ENCODE data around the gene DLG1.
"Not testable (repeated sequence)": the region's sequence is repeated elsewhere in the genome, so short reads cannot be mapped to it uniquely, and the experiment has no call there.

Gene DLG1

DNA sequence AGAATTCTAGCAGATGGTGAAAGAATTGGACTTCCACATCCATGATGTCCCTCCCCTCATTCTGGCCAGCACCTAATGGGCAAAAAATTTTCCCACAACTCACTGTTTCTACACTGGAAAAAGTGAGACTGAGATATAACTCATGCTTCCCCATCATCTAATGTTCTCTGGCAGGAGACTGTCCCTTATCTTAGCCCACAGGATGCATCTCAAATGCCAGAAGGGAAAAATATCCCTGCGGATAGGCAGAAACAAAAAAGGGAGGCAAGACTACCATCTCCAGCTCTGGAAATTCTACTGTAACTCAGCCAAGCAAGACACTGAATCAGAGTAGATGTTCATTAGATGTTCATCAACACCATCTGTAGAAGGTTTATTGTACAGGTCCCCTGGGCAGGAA lies 58.6 kb downstream of the DLG1 start:
- no peak for DNase-seq

DNA sequence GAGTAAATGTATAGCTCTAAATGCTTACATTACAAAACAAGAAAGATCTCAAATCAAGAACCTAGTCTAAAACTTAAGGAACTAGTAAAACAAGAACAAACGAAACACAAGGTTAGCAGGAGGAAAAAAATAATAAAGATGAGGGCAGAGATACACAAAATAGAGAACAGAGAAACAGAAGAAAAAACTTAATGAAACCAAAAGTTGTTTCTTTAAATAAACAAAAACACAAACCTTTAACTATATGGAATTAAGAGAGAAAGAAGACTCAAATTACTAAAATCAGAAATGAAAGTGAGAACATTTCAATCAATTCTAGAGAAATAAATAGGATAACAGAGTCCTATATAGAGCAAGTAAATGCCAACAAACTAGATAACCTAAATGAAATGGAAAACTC lies 59.6 kb downstream of the DLG1 start:
- no peak for DNase-seq

- no peak for DNase-seq
Observed at GRCh38 chr3:197237897-197238296, 60.5 kb downstream of the DLG1 start.

DNA sequence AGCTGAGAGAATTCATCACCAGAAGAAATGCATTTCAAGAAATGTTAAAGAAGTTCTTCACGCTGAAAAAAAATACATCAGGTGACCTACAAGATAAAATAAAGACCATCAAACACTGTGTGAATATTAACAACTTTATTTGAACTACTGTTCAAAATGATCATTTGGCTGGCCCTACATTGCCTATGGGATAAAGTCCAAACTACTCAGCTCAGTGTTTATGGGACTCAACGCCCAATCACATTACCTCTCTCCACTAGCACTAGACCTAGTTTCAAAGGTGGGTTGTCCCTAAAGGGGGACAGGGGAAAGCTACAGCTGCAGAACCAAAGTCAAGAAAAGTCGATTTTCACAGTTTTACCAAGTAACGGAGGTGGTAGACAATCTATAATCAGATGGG lies 62.0 kb downstream of the DLG1 start:
- no peak for DNase-seq

DNA sequence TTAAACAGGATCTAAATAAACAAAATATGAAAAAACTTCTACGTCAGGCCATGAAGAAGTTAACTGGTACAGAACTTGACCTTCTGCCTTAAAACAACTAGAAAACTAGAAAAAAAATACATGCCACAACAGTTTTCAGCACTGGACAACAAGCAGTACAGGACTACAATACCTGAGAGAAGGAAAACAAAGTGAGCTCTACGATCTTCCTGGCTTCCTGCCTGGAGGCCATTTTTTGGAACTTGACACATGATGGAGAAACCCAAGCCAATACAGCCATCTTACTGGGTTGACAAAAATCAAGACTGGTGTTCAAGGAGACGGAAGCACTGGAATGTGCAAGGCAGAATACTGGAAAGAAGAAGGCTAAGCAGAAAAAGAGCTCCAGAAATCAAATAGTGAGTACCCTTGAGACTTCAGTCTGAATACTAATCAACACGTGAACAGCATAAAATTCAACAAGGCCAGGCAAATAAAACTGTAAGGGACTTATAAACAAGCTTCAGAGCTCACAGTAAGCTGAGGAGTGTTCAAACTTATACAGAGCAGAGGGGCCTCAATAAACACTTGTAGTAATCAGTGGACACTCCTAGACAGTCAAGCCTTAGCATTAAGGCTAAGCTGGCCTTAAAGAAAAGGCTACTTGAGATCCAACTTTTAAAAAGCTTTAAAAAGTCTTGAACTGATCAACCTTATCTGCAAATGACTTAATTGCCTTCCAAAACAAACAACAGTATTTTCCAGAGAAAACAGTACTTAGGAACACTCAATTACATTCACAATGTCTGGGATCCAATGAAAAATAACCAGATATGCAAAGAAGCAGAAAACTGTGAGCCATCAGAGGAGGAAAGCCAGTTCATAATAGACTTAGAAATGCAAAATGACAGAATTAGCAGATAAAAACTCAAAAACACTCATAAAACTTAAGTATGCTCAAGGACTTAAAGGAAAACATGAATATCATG lies 63.2 kb downstream of the DLG1 start:
- no peak for DNase-seq

GRCh38 chr3:197231321-197231720 lies 67.1 kb downstream of the DLG1 start:
- no peak for DNase-seq

GRCh38 chr3:197229836-197230235 lies 68.6 kb downstream of the DLG1 start:
- no peak for DNase-seq

DNA sequence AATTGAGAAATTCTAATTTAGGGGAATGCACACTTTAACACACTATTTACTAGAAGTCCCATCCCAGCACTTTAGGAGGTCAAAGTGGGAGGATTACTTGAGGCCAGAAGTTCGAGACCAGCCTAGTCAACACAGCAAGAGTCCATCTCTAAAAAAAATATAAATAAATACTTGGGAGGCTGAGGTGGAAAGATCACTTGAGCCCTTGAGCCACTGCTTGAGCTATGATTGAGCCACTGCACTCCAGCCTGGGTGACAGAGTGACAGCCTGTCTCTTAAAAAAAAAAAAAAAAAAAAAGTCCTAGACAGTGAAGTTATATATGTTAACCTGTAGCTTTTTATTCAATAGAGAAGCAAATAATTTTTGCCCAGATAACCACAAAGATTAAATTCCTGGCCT lies 69.2 kb downstream of the DLG1 start:
- DNase-seq = no peak

DNA sequence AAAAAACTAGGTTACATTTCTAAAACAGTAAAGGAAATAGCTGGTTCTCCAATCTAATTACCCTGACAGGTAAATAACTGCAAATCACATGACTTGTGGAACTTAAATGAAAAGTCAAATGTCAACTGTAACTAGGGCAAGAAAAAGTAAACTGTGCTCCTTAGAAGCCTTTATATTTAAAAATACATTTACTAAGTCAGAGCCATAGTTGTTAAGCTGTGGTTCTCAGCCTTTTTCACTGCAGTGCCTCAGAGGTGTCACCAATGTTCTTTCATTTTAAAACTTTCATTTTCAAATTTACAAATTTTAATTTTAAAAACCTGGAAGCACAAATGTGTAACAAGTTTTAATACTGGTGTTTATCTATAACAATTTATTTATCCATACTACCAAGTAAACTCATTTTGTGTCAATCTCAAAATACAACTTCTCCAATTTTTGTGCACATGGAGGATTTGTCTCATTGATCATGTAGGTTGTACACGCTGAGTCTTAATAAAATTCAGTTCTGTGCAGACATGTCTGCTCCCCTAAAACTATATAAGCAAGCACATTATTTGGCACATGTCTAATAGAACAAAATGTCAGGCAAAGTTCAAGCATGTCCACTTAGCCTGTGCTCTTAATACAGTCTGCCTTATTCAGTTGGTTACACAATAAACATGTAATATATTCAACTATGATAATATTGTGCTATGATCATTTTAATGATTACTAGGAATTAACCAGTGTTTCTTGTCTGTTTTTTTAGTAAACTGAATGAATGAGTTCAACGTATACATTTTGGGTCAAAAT lies 70.4 kb downstream of the DLG1 start:
- DNase-seq = no peak

DNA sequence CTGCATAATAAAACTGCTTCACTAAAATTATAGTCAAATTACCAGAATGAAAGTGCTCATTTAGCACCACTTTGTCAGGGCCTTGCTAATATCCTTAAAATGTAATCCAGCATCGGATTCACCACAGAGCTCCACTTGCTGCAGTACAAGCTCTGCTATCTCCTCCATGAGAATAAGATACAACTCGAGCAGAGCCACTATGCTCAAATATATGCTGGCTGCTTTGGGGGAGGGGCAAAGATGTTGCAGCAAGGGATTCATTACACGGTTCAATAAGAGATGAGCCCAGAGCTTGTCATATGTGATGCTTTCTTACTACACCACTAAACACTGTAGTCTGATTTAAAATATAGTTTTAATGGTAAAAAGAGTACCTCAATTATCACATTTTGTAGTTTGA lies 72.2 kb downstream of the DLG1 start:
- DNase-seq = no peak

DNA sequence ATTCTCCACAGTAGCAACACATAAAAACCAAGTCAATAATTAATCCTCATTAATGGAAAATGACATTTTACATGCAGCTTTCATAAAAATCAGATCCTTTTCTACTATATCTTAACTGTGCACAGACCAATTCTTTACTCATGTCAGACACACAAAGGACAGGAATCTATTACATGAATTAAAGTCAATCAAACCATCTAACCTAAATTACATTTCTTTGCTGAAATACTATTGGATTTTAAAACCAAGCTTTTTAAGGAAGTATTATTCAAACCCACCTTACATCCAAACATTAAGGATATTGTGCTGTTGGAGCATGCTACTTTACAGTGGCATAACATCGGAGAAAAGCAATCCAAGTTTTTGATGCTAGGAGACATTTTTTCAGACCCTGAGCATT lies 72.8 kb downstream of the DLG1 start:
- DNase-seq = no peak

GRCh38 chr3:197224034-197224444 lies 74.4 kb downstream of the DLG1 start:
- DNase-seq = no peak

DNA sequence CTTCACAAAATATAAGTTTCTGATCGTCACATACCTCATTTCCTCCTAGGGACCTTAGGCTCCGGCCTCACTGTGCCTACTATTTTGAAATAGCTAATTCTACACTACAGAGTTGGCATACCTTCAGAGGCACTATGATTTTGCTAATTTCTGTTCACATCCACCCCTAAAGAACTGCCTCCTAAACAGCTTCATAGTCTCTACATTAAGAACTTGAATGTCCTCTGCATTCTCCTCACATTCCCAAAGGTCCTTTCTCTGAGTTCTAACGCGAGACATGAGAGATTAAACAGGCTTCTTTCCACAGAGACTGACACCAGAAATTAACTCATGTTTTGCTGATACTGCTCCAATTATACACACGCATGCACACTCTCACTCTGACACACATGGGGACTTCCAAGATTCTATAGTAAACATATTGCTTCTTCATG lies 75.5 kb downstream of the DLG1 start:
- DNase-seq = no peak

- no peak for DNase-seq
Observed at GRCh38 chr3:197219619-197220018, 78.8 kb downstream of the DLG1 start.

- no peak for DNase-seq
Observed at GRCh38 chr3:197218210-197218609, 80.2 kb downstream of the DLG1 start.

- no peak for DNase-seq
Observed at GRCh38 chr3:197216914-197217313, 81.5 kb downstream of the DLG1 start.

- DNase-seq = no peak
Observed at GRCh38 chr3:197216169-197216860, 82.1 kb downstream of the DLG1 start.

DNA sequence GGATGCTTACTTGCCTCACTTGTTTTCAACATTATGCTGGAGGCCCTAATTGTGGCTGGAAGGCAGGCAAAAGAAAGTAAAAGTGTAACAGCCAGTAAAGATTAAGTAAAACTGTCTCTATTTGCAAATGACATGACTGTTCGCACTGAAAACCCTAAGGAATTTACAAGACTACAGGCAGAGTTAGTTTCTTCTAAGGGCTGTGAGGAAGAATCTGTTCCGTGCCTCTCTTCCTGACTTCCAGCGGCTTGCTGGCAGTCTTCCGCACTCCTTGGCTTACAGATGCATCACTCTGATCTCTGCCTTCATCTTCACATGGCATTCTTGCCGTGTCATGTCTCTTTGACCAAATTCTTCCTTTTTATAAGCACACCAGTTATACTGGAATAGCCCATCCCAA lies 86.1 kb downstream of the DLG1 start:
- DNase-seq = no peak

- not testable (repeated sequence) for DNase-seq
Observed at GRCh38 chr3:197211698-197212097, 86.7 kb downstream of the DLG1 start.

- no peak for DNase-seq
Observed at GRCh38 chr3:197209366-197210260, 88.8 kb downstream of the DLG1 start.

- no peak for DNase-seq
Observed at GRCh38 chr3:197206913-197207312, 91.5 kb downstream of the DLG1 start.

- DNase-seq = no peak
Observed at GRCh38 chr3:197205675-197206074, 92.7 kb downstream of the DLG1 start.

Data from activated gamma-delta T cell (primary cell).